Coronary artery (tissue), 2 donors: ENCODE measurements around the gene CATSPERZ.
A peak's percentile ranks its signal among the peaks of the same experiment; 100 is the strongest.

Experiments
- DNase-seq: peaks from one replicate; pipeline ENCODE4 v3.0.0-alpha.2; 2017; ENCODE audit warnings: low spot score
- H3K27ac ChIP-seq, 2 donors: fragments of 200-600 bp; sonication (generic); one replicate each; pipeline ENCODE4 v1.5.1; 2016 to 2019
- H3K4me3 ChIP-seq: fragments of 200-600 bp; sonication (generic); 2 replicates; pipeline ENCODE4 v1.5.1; 2016; ENCODE audit warnings: mild to moderate bottlenecking, moderate library complexity
- CTCF ChIP-seq: fragments of 200-600 bp; sonication (generic); IDR thresholded peaks from one replicate; pipeline ENCODE4 v1.5.1; 2019; ENCODE audit warnings: antibody characterized with exemption

The CATSPERZ gene

GRCh38 chr11:64339286-64339685, 39.1 kb downstream of the CATSPERZ start:
- DNase-seq = no peak
- H3K27ac ChIP-seq = no peak overlapping the region
- no peak overlapping the region for H3K4me3 ChIP-seq
- no peak for TF ChIP-seq CTCF

DNA sequence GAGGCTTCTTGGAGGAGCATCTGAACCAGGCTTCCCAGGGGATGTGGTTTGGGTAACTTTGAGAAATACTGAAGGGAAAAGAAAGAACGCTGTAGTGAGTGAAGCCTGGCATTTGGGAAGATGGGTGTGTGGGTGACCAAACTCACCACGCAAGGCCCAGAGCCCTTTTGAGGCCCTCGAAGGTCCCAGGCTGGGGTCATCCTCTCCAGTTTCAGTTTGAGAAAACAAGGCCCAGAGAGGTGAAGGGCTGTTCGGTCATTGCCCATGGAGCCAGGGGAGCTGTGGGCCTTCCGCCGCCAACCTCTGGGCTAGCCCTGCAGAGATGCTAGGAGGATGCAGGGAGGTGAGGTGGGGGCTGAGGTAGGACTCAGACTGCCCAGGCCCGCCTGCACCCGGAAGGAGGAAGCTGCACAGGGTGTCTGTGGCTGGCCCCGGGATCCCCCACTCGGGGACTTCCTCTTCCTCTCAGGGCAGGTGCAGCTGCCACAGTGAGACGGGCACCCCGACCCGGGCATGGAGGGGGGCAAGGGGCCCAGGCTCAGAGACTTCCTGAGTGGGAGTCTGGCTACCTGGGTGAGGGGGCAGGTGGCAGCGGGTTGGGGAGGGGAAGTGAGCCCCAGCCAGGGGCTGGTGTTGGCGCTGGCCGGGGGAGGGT, 39.7 kb downstream of the CATSPERZ start, which contains the start of gene CCDC88B:
TSS of gene CCDC88B (plus strand) at position 451 of the 655 bp plus-strand sequence. CDS start at position 514, 63 bp downstream.
- Histone ChIP-seq H3K27ac (peak within 1 kb of the TSS in 1 of 2 donors; percentile 41), H3K4me3 (peak within 1 kb of the TSS; percentile 59)
- TF ChIP-seq CTCF = no peak
- DNase-seq = peak; percentile 75

- H3K27ac ChIP-seq = no peak overlapping the region
- peak; percentile 71 for DNase-seq
- no peak for TF ChIP-seq CTCF
- H3K4me3 ChIP-seq = peak overlapping the region; percentile 59
Observed at GRCh38 chr11:64340671-64341335, 40.6 kb downstream of the CATSPERZ start.

GRCh38 chr11:64341429-64341828, 41.3 kb downstream of the CATSPERZ start:
- Histone ChIP-seq H3K27ac (no peak overlapping the region), H3K4me3 (no peak overlapping the region)
- DNase-seq = peak; percentile 68
- TF ChIP-seq CTCF = no peak

- peak; percentile 91 for DNase-seq
- TF ChIP-seq CTCF = no peak
- Histone ChIP-seq H3K4me3 (peak overlapping the region; percentile 67), H3K27ac (peak overlapping the region; percentile 40 to 77)
Observed at GRCh38 chr11:64341851-64342791, 42.0 kb downstream of the CATSPERZ start.

DNA sequence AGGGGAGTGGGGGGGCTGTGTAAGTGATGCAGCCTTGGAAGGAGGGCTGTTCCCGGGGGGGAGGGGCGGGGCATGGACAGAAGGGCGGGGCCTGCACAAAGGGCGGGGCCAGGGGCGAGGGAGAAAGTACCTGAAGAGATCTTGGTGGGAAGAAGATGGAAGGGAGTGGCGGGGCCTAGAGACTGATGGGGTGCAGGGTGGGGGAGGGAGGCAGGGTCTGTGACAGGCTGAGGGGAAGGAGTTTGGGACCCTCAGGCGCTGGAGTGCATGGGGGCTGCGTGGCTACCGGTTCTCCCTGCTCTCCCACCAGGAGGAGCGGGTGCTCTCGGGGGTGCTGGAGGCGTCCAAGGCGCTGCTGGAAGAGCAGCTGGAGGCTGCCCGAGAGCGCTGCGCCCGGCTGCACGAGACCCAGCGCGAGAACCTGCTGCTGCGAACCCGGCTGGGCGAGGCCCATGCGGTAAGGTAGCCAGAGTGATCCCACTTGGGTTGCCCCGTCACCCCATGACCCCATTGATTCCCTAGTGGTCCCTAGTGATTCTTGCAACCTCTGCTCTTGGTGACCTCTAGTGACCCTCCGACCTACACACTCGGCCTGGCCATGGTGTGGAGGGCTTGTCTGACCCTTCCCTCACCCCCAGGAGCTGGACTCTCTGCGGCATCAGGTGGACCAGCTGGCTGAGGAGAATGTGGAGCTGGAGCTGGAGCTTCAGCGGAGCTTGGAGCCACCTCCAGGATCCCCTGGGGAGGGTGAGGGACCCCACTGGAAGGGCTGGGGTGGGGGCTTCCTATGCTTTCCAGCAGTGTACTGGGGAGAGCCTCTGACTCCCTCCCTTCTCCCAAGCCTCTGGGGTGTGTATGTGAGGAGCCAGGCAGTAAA, 42.9 kb downstream of the CATSPERZ start:
- H3K4me3 ChIP-seq = peak overlapping the region; percentile 67
- H3K27ac ChIP-seq = peak overlapping the region in 1 of 2 donors; percentile 77
- TF ChIP-seq CTCF = no peak
- DNase-seq = peak; percentile 69
